Spleen (tissue), 7 donors: ENCODE data around the gene EFCC1.

Experiments used
- POLR2AphosphoS5 ChIP-seq, 3 donors: sonication (generic); formaldehyde crosslinking; IDR thresholded peaks; one replicate each; pipeline ENCODE4 v1.5.1; 2017; ENCODE audit warnings: antibody characterized with exemption in 3 of 3
- TF ChIP-seq, protein P1 (sequence below), 11 experiments: fragments of 200-600 bp in 7 of 11; fragments of 450-650 bp in 4 of 11; sonication (generic) in 4 of 11; IDR thresholded peaks in 8 of 11; conservative IDR thresholded peaks in 3 of 11; 1 replicate in 7 of 11; 2 replicates in 4 of 11; pipeline versions ENCODE4 v1.4.0 to v1.8.0; 2016 to 2021; ENCODE audit warnings: antibody characterized with exemption in 11 of 11, inconsistent platforms in 4 of 11, mild to moderate bottlenecking in 1 of 11
- donor health status: DM: no; HTN: no; CAD: no; lungs with moderate emphysema.
- donor health status: DM: no; HTN: no; CAD: no.
- donor health status: DM: no; HTN: no; CAD: no.

DNA sequence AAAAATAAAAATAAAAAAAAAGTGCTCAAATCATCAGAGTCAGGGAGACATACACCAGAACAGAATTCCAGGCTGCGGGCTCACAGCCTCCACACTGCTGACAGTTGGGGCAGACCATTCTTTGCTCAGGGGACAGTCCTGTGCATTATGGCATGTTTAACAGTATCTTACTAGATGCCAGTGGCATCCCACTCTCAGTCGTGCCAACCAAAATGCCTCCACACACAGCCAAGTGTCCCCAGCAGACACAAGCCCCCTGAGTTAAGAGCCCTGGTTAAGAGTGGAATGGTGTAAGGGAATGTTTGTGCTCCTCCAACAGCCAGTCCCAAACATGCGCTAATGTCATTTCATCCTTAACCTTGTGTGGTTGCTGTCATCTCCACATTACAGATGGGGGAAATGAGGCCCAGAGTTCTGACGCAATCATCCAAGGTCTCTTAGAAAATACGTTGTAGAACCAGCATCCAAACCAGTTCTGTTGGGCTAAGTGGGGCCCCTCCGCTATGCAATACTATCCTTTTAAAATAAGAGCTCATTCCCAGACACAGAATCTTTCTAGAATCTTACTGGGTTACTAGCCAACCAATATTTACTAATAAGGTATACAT, 33.3 kb upstream of the EFCC1 start:
- TF ChIP-seq, protein P1, sequence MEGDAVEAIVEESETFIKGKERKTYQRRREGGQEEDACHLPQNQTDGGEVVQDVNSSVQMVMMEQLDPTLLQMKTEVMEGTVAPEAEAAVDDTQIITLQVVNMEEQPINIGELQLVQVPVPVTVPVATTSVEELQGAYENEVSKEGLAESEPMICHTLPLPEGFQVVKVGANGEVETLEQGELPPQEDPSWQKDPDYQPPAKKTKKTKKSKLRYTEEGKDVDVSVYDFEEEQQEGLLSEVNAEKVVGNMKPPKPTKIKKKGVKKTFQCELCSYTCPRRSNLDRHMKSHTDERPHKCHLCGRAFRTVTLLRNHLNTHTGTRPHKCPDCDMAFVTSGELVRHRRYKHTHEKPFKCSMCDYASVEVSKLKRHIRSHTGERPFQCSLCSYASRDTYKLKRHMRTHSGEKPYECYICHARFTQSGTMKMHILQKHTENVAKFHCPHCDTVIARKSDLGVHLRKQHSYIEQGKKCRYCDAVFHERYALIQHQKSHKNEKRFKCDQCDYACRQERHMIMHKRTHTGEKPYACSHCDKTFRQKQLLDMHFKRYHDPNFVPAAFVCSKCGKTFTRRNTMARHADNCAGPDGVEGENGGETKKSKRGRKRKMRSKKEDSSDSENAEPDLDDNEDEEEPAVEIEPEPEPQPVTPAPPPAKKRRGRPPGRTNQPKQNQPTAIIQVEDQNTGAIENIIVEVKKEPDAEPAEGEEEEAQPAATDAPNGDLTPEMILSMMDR (IDR thresholded peaks at IDR 0.05 in 8 of 11, conservative IDR thresholded peaks at IDR 0.05 in 3 of 11): no peak
- no peak for TF ChIP-seq POLR2AphosphoS5 (IDR thresholded peaks at IDR 0.05)
